Mucosa of descending colon (tissue), 3 donors: ENCODE results near the gene CLEC2A. TPM values are rescaled to one million over a fixed set of nuclear protein-coding genes. Genes with fewer than 3 reads are reported as not detected.
"Not testable (repeated sequence)": the region's sequence is repeated elsewhere in the genome, so short reads cannot be mapped to it uniquely, and the experiment has no call there.

Experiments used
- ATAC-seq: fragments of 200-7000 bp; cut with Tn5 transposase; one replicate; pipeline ENCODE4 v1.9.1; 2020; ENCODE audit warnings: mild to moderate bottlenecking, moderate library complexity
- DNase-seq, 3 donors: peaks; one replicate each; pipeline ENCODE4 v3.0.0-alpha.2; 2020
- H3K36me3 ChIP-seq: fragments of 200-600 bp; one replicate; pipeline ENCODE4 v1.8.0; 2021; ENCODE audit warnings: low read depth, mild to moderate bottlenecking
- H3K4me1 ChIP-seq: fragments of 200-600 bp; one replicate; pipeline ENCODE4 v1.8.0; 2021; ENCODE audit warnings: low read depth, mild to moderate bottlenecking
- H3K4me3 ChIP-seq: fragments of 200-600 bp; one replicate; pipeline ENCODE4 v1.8.0; 2021; ENCODE audit warnings: mild to moderate bottlenecking
- H3K9me3 ChIP-seq: fragments of 200-600 bp; one replicate; pipeline ENCODE4 v1.8.0; 2021; ENCODE audit warnings: mild to moderate bottlenecking
- CTCF ChIP-seq: fragments of 200-600 bp; IDR thresholded peaks from one replicate; pipeline ENCODE4 v1.8.0; 2022; ENCODE audit warnings: antibody characterized with exemption, mild to moderate bottlenecking
- intact Hi-C, 2 donors: fragments of 100-400 bp; cut with DNase I in 1 of 2; cut with micrococcal nuclease in 1 of 2; formaldehyde crosslinking; loops; one replicate each; pipeline versions ENCODE4 v1.11.0 to v1.11.1; 2022; cut with DNase I, micrococcal nuclease
- long read RNA-seq, 2 donors: library from polyadenylated mRNA; unstranded; transcript quantifications; one replicate each; pipeline ENCODE4 v2.0.0, GENCODE V29; 2019 to 2021
- total RNA-seq, 3 donors: library from RNA; stranded (reverse); fragmentation: NEBNext Ultra II Directional in 2 of 3; extraction: Animal tissue kit (Norgen Biotek cat#: 25700) in 2 of 3; gene quantifications; one replicate each; pipeline versions ENCODE4 v1.2.1 to v1.2.4, GENCODE V29; 2021 to 2023
- donor health status: DM: no; HTN: no; CAD: no; lungs with moderate emphysema.
- donor health status: DM: no; HTN: no; CAD: no.
- donor health status: DM: no; HTN: yes; CAD: no.

The CLEC2A gene, protein sequence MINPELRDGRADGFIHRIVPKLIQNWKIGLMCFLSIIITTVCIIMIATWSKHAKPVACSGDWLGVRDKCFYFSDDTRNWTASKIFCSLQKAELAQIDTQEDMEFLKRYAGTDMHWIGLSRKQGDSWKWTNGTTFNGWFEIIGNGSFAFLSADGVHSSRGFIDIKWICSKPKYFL
- not detected for total RNA-seq
- long read RNA-seq, donor 1, result 0 reads
- long read RNA-seq, donor 2, result 0 reads

DNA sequence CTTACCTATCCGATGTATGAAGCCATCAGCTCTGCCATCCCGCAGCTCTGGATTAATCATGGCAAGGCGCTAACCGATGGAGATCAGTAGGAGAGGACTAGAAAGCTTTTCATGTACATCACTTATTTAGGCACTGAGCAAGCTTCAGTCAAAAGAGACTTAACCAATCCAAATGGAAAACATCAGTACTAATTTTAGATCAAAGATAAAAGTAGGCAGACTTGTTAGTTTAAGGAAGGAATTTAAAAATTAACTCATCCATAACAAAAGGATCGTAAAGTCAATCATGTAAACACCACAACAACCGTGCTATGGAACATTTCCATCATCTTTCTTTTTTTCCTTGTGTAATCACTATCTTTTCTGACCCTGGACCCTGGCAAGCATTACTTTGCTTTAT, at the start of gene CLEC2A:
Gene CLEC2A (minus strand): TSS at position 101 of the 400 bp plus-strand sequence. CDS start 41 bp downstream, at position 60.
- DNase-seq (no peak), ATAC-seq (no peak)
- intact Hi-C loops, result no loop called here
- Histone ChIP-seq H3K4me1 (peaks cover 6% of the 10 kb centered on the region), H3K36me3 (no peaks in the 10 kb centered on the region), H3K4me3 (no peak within 1 kb of the TSS), H3K9me3 (no peaks in the 10 kb centered on the region)
- TF ChIP-seq CTCF, result no peak

GRCh38 chr12:9980126-9980525, 48.0 kb upstream of the CLEC2A start:
- no peaks in the 10 kb centered on the region for H3K36me3 ChIP-seq
- no peaks in the 10 kb centered on the region for H3K9me3 ChIP-seq
- H3K4me1 ChIP-seq, result no peaks in the 10 kb centered on the region
- no peak for ATAC-seq
- H3K4me3 ChIP-seq, result no peak overlapping the region
- no peak for DNase-seq
- no peak for TF ChIP-seq CTCF
- intact Hi-C loops, result no loop called here

- ATAC-seq (no peak), DNase-seq (no peak)
- no peaks in the 10 kb centered on the region for H3K9me3 ChIP-seq
- H3K36me3 ChIP-seq, result no peaks in the 10 kb centered on the region
- no peak for TF ChIP-seq CTCF
- no peaks in the 10 kb centered on the region for H3K4me1 ChIP-seq
- intact Hi-C loops, result no loop called here
- H3K4me3 ChIP-seq, result no peak overlapping the region
Observed at GRCh38 chr12:9977916-9978315, 45.7 kb upstream of the CLEC2A start.

DNA sequence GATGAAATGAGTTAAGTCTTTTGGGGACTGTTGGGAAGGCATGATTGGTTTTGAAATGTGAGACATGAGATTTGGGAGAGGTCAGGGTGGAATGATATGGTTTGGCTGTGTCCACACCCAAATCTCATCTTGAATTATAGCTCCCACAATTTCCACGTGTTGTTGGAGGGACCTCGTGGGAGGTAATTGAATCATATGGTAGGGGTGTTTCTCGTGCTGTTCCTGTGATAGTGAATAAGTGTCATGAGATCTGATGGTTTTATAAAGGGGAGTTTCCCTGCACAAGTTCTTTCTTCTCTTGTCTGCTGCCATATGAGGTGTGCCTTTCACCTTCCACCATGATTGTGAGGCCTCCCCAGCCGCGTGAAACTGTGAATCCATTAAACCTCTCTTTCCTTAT, 44.5 kb upstream of the CLEC2A start:
- H3K36me3 ChIP-seq, H3K4me3 ChIP-seq, ATAC-seq, H3K4me1 ChIP-seq, H3K9me3 ChIP-seq, intact Hi-C loops, DNase-seq: not testable (repeated sequence)

- Histone ChIP-seq H3K36me3 (no peaks in the 10 kb centered on the region), H3K9me3 (no peaks in the 10 kb centered on the region), H3K4me3 (no peak overlapping the region), H3K4me1 (no peaks in the 10 kb centered on the region)
- TF ChIP-seq CTCF, result no peak
- DNase-seq (no peak), ATAC-seq (no peak)
- intact Hi-C loops, result no loop called here
Observed at GRCh38 chr12:9975614-9976013, 43.4 kb upstream of the CLEC2A start.

DNA sequence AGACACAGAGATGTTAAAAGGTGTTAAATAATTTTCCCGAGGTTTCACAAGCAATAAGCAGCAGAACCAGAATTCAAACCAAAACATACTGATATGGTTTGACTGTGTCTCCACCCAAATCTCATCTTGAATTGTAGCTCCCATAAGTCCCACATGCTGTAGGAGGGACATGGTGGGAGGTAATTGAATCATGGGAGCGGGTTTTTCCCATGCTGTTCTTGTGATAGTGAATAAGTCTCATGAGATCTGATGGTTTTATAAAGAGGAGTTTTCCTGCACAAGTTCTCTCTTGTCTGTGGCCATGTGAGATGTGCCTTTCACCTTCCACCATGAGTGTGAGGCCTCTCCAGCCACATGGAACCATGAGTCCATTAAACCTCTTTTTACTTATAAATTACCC, 42.6 kb upstream of the CLEC2A start:
- H3K9me3 ChIP-seq, result not testable (repeated sequence)

GRCh38 chr12:9973949-9974348, 41.8 kb upstream of the CLEC2A start:
- DNase-seq, result no peak
- Histone ChIP-seq H3K9me3 (no peaks in the 10 kb centered on the region), H3K4me3 (no peak overlapping the region), H3K36me3 (no peaks in the 10 kb centered on the region), H3K4me1 (no peaks in the 10 kb centered on the region)
- no peak for TF ChIP-seq CTCF
- no peak for ATAC-seq
- intact Hi-C loops, result no loop called here

More for the DNA sequence above, 42.6 kb upstream of the CLEC2A start:
- H3K4me1 ChIP-seq, intact Hi-C loops, ATAC-seq, DNase-seq, H3K4me3 ChIP-seq, H3K36me3 ChIP-seq: not testable (repeated sequence)
